Upper lobe of left lung (tissue), 4 donors: ENCODE results near the gene ATG101.

Experiments used
- POLR2A ChIP-seq, 4 donors: fragments of 450-650 bp; IDR thresholded peaks; one replicate each; pipeline ENCODE4 v1.5.1; 2016 to 2017; ENCODE audit warnings: antibody characterized with exemption in 4 of 4, mild to moderate bottlenecking in 2 of 4
- POLR2AphosphoS5 ChIP-seq, 2 donors: sonication (generic); formaldehyde crosslinking; IDR thresholded peaks; one replicate each; pipeline ENCODE4 v1.5.1; 2017; ENCODE audit warnings: antibody characterized with exemption in 2 of 2
- TF ChIP-seq, protein P1 (sequence below), 6 experiments: fragments of 450-650 bp in 4 of 6; fragments of 200-600 bp in 2 of 6; sonication (generic) in 2 of 6; IDR thresholded peaks; one replicate each; pipeline ENCODE4 v1.5.1; 2016 to 2019; ENCODE audit warnings: antibody characterized with exemption in 6 of 6

DNA sequence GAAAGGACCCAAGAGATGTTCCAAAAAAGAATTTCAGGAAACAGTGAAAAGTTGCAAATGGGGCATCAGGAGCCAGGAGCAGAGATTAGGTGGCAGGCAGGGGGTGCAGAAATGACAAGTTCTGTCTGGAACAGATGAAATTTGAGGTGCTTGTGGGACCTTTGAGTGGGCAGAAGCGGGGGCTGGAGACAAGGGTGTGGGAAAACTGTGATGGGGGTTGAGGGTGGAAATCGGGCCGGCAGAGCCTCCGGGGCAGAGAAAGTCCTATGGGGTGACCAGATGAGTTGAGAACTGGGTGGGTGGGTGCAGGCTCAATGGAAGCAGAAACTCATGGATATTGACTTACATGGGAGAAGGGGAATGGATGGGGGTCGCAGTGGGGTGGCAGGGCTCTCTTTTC lies 20.1 kb upstream of the ATG101 start:
- TF ChIP-seq, protein P1, sequence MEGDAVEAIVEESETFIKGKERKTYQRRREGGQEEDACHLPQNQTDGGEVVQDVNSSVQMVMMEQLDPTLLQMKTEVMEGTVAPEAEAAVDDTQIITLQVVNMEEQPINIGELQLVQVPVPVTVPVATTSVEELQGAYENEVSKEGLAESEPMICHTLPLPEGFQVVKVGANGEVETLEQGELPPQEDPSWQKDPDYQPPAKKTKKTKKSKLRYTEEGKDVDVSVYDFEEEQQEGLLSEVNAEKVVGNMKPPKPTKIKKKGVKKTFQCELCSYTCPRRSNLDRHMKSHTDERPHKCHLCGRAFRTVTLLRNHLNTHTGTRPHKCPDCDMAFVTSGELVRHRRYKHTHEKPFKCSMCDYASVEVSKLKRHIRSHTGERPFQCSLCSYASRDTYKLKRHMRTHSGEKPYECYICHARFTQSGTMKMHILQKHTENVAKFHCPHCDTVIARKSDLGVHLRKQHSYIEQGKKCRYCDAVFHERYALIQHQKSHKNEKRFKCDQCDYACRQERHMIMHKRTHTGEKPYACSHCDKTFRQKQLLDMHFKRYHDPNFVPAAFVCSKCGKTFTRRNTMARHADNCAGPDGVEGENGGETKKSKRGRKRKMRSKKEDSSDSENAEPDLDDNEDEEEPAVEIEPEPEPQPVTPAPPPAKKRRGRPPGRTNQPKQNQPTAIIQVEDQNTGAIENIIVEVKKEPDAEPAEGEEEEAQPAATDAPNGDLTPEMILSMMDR (IDR thresholded peaks at IDR 0.05): no peak
- TF ChIP-seq POLR2AphosphoS5 (IDR thresholded peaks at IDR 0.05) (no peak), POLR2A (IDR thresholded peaks at IDR 0.05) (no peak)
